HG03460 (cell line): ENCODE measurements around the gene CCDC60.

Experiments
- ATAC-seq: cut with Tn5 transposase; IDR thresholded peaks from one replicate; pipeline ENCODE4 v1.9.1; 2021; ENCODE audit not compliant: unreplicated experiment

Gene CCDC60

DNA sequence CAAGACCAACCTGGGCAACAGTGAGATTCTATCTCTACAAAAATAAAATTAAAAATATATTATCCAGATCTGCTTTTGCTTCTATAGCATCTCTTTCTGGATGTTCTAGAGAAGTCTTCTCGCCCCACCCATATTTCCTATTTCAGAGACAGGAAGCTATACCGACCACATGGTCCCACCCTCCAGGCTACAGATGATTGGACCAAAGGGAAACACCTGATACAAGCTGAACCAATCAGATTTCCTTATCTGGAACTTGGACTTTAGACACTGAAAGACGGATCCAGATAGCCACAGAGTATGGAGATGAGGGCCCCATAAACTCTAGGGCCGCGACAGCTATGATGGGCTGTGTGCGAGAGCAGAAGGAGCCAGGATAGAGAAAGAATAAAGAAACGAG lies 48.7 kb downstream of the CCDC60 start:
- ATAC-seq: no peak

GRCh38 chr12:119384340-119384739 lies 49.8 kb downstream of the CCDC60 start:
- no peak for ATAC-seq

GRCh38 chr12:119385659-119386058 lies 51.1 kb downstream of the CCDC60 start:
- no peak for ATAC-seq

- no peak for ATAC-seq
These were observed 55.2 kb downstream of the CCDC60 start for GRCh38 chr12:119389687-119390086.

GRCh38 chr12:119391673-119392072 lies 57.1 kb downstream of the CCDC60 start:
- no peak for ATAC-seq

DNA sequence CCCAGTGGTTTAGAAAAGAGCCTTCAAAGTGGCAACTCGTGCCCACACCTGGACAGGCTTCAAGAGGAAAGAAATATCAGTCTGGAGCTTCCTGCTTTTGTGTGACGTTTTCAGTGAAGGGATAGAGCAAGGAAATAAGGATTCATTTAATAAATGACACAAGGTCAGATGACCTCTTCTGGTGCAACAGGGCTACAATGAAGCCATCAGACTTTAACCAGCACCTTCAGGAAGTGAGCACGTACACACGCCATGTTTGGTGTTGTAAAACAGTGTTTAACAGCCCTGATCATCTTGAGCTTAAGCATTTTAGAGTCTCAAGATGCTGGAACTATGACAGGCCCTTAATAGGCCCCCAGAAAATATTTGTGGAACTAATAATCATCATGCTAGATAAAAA lies 59.1 kb downstream of the CCDC60 start:
- no peak for ATAC-seq

DNA sequence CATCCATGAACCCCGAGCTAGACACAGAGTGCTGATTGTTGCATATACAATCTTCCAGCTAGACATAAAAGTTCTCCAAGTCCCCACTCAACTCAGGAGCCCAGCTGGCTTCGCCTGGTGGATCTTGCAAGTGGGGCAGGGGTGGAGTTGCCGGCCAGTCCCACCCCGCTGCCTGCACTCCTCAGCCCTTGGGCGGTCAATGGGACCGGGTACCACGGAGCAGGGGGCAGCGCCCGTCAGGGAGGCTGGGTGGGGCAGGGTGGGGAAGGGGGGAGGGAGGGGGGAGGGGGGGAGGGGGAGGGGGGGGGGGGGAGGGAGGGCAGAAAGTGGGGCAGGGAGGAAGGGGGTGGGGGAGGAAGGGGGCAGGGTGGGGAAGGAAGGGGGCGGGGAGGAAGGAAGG lies 63.0 kb downstream of the CCDC60 start:
- ATAC-seq: no peak

DNA sequence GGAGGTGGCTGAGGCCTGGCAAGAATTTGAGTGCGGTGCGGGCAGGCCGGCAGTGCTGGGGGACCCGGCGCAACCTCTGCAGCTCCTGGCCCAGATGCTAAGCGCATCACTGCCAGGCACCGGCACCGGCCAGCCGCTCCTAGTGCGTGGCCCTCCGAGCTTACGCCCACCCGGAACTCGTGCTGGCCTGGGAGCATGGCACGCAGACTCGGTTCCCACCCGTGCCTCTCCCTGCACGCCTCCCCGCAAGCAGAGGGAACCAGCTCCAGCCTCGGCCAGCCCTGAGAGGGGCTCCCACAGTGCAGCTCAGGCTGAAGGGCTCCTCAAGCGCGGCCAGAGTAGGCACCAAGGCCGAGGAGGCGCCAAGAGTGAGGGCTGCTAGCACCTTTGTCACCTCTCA lies 63.7 kb downstream of the CCDC60 start:
- ATAC-seq: no peak

- ATAC-seq: no peak
These were observed 64.8 kb downstream of the CCDC60 start for GRCh38 chr12:119399301-119399700.

DNA sequence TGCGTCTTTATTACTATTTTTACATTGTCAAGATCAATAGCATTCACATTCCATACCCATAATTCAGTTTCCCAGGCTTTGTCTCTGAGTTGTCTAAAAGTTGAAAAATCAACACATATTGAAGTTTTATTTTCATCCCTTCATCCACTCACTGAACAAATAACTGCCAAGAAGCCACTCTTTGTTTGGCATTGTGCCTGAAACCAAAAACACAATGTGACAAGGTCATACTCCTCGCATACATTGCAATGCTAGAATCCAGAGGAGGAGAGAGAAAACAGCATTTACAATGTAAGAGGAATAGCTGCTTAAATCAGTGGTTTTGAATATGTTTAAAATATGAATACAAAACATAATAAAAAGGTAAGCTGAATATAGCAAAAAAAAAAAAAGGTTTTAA lies 71.8 kb downstream of the CCDC60 start:
- ATAC-seq: no peak

- no peak for ATAC-seq
These were observed 72.3 kb downstream of the CCDC60 start for GRCh38 chr12:119406811-119407210.

- ATAC-seq: no peak
These were observed 74.5 kb downstream of the CCDC60 start for GRCh38 chr12:119409043-119409442.

DNA sequence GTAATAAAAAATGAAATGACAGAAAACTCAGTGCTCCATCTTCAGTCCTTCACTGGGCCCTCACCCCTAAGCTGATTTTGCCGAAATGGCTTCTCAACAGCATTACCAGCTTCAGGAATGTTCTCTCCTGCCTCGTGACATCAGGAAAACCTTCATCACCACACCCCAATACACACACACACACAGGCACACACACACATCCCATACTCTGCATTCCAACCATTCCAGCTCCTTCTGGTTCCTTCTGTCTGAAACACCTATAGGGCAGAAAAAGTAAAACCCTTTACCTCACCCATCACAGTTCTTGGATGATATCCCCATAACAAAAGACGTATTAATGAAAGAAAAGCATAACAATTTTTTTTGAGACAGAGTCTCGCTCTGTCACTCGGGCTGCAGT lies 75.9 kb downstream of the CCDC60 start:
- no peak for ATAC-seq

DNA sequence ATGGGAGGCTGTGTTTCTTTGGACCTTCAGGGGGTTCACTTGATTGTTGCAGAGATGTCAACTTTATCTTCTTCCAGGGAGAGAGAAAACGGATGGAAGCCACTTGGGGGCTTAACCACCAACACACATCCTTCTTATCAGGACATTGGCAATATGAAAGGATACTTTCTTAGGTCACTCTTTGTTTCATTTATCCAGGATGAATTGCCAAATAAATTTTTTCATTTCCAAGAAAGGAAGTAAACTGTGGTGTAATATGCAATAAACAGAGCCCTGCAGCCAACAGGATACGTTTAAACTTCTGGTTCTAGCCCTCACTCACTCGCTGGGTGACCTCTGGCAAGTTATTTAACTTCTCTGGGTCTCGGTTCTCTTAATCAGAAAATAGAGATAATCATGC lies 77.8 kb downstream of the CCDC60 start:
- ATAC-seq: no peak

- ATAC-seq: no peak
These were observed 78.6 kb downstream of the CCDC60 start for GRCh38 chr12:119412811-119413794.

GRCh38 chr12:119415714-119416113 lies 81.2 kb downstream of the CCDC60 start:
- ATAC-seq: no peak

GRCh38 chr12:119417440-119417839 lies 82.9 kb downstream of the CCDC60 start:
- no peak for ATAC-seq

DNA sequence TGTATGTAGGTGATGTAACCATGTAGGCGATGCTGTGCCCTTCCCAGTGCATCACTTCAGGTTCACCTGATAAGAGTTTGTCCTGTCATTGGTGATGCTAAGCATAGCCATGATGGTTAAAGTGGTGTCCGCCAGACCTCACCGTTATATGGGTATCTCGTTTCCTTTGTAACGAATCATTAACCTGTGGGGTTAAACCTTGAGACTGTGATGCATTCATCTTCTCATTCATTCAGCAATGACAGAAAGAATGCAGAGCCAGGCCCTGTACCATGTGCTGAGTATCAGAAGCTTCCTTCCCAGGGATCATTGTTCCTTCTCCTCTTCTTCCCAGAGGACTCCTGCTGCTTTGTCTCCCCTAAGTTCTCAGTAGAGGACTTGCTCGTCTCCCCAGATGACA lies 84.9 kb downstream of the CCDC60 start:
- no peak for ATAC-seq

- no peak for ATAC-seq
These were observed 88.8 kb downstream of the CCDC60 start for GRCh38 chr12:119423285-119423684.

- no peak for ATAC-seq
These were observed 91.1 kb downstream of the CCDC60 start for GRCh38 chr12:119425623-119426022.

- ATAC-seq: no peak
These were observed 96.6 kb downstream of the CCDC60 start for GRCh38 chr12:119431151-119431550.

DNA sequence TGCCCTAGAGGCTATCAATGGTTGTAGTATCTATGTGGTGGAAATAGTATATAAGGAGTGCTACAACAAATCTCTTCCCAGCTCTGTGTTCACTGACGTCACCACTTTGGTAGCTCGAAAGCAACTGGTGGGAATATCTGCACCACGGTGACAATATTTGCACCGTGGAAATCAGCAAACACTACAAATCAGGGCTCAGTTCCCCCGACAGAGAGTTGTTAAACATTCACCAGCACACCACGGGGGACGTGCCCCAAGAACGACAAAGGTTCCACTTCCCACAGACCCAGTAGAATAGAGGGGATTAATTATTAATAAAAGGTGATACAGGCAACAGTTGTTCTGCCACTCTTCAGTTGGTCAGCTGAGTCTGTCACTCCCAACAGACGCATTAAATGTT lies 98.4 kb downstream of the CCDC60 start:
- ATAC-seq: no peak
